Cortex of kidney (tissue), 1 donor: ENCODE data around the gene TAF11L3.
"Not testable (repeated sequence)": the region's sequence is repeated elsewhere in the genome, so short reads cannot be mapped to it uniquely, and the experiment has no call there.

ENCODE experiments used
- DNase-seq: peaks from one replicate; lab custom pipeline; 2025; lab: John Stamatoyannopoulos, UW

TAF11L3 gene

DNA sequence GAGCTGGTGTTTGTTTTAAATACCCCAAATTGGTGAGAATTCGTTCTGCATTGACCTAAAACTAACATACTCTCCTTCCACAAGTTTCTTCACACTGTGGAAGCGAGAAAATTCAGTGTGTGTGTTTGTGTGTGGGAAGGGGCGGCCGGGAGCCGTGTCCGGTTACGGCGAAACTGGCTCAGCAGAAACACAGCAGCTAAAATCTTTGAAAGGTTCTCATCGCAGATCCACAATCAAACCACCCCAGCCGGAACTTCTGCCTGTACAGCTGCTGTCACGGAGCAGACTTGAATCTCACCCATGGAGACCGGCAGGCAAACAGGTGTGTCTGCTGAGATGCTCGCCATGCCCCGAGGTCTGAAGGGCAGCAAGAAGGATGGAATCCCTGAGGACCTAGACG, at the start of gene TAF11L3:
TSS of gene TAF11L3 (plus strand) at position 301 of the 400 bp plus-strand sequence.
- DNase-seq = not testable (repeated sequence)

DNA sequence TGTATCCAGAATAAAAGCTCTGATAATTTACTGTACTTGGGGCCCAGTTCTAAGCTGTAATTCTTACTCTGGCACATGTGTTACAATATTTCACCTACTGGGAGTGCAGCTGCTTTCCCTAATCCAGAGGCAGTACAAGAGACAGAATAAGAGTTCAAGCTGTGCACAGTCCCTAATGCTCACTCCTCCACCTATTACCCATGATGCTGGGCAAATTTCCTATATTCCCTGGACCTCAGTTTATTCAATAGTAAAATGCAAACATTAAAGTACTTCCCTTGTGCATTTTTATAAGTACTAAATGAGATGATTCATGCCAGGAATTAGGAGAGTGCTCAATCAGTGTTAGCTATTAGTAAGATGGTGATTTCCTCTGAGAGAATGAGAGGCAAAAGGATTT, 48.1 kb upstream of the TAF11L3 start:
- no peak for DNase-seq

DNA sequence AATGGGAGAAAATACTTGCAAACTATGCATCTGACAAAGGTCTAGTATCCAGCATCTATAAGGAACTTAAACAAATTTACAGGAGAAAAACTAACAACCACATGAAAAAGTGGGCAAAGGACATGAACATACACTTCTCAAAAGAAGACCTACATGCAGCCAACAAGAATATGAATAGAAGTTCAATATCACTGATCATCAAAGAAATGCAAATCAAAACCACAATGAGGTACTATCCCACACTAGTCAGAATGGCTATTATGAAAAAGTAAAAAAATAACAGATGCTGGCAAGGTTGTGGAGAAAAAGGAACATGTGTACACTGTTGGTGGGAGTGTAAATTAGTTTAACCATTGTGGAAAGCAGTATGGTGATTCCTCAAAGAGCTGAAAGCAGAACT, 43.1 kb upstream of the TAF11L3 start:
- DNase-seq = not testable (repeated sequence)

DNA sequence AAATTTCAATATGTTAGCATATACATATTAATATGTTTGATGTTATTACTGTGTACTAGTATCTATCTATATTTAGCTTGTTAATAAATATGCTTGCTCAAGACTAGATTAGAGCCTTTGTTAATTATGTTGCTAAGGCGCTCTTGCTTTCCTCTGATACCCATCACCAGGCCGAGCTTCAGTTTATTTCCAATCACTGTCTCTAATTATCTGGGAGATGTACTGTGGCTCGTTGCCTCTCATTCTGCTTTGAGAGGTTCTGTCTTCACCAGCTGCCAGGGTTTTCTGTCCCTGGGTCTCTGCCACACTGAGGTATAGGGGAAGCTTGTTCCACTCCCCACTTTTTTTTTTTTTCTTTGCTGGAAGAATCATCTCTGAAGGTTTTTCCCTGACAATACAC, 41.1 kb upstream of the TAF11L3 start:
- no peak for DNase-seq

DNA sequence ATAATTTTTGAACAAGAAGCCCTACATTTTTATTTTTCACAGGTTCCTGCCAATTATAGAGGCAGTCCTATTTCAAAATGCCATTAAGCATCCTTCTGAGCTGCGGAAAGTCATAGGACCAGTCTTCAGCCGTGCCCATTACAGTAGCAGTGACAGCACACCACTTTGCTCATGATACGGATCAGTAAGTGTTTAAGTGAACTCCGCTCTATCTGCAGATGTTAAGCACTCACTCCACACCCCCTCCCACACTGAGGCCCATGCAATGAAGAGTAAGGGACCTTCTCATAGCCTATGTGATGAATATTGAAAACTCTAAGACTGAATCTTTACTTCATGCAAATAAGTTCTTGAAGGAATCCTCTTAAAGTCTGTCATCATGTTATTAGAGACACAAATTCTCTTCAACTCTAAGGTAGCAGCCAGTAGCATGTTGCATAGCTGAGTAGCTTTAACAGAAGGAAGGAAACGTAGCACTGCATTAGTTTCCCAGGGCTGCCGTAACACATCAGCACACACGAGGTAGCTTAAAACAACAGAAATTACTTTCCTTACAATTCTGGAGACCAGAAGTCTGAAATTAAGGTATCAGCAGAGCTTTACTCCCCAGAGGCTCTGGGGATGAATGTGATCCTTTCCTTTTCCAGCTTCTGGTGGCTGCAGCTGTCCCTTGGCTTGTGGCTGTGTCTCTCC, 40.4 kb upstream of the TAF11L3 start:
- no peak for DNase-seq

DNA sequence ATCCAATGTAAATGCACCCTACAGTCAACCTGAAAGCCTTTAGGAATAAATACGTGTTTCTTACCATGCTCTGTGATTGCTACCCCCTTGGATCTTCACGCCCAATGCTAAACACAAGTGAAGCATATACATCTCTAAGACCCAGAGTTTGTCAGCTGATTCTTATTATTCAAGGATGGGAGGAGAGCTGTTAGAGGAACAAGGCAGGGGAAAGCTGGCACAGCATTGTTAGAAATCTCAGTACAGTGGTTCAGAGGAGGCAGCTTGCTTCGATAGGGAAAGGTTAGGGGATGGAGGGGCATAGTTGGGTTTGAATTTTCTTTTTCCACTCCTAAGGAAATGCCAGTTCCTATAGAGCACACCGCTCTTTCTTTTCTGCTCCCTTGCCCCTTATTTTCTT, 36.8 kb upstream of the TAF11L3 start:
- DNase-seq = no peak

DNA sequence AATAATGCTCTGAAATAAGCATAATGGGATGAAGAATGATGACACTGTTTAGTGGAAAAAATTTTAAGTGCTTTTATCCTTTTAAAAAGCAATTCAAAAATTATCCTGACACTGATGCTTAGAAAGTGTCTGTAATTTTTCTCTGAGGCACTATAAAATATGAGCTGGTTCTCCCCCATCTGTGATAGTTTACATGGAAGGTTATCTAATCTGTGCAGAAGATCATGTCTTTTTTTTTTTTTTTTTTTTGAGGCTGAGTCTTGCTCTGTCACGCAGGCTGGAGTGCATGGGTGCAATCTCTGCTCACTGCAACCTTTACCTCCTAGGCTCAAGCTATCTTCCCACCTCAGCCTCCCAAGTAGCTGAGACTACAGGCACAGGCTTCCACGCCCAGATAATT, 35.4 kb upstream of the TAF11L3 start:
- no peak for DNase-seq

DNA sequence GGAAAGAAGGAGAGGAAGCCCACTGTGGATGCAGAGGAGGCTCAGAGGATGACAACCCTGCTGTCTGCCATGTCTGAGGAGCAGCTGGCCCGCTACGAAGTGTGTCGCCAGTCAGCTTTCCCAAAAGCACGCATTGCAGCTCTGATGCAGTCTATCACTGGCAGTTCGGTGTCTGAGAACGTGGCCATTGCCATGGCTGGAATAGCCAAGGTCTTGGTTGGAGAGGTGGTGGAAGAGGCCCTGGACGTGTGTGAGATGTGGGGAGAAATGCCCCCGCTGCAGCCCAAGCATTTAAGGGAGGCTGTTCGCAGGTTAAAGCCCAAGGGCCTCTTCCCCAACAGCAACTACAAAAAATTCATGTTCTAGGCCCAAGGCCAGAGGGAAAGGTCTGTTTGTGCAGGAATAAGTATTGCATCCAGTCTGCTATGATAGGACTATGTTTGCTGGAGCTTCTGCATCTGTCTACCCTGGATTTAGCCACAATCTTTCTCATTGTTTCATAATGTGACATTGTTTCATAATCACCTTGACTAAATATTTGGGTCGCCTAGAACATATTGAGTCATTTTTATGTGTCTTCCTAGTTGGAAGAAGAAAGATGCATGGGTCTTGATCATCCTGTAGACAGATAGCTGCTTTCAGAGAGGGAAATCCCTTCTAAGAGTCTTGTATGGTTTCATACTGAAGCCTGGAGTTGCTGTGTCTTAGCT, 31.5 kb upstream of the TAF11L3 start:
- not testable (repeated sequence) for DNase-seq

DNA sequence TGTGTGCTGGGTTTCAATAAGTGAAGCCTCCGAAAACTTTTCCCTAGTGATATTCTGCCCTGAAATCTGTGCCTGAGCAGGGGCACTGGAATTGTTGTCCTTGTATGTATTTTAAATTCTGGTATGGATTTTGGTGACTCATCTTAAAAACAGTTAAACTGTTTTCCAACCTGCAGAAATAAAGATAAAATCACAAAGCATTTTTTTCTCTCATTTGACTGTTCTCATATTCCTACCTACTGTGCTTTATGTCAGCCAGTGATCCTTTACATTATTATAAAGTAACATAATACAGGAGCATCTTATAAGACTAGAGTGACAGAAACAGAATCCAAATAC, 31.0 kb upstream of the TAF11L3 start:
- DNase-seq = no peak

DNA sequence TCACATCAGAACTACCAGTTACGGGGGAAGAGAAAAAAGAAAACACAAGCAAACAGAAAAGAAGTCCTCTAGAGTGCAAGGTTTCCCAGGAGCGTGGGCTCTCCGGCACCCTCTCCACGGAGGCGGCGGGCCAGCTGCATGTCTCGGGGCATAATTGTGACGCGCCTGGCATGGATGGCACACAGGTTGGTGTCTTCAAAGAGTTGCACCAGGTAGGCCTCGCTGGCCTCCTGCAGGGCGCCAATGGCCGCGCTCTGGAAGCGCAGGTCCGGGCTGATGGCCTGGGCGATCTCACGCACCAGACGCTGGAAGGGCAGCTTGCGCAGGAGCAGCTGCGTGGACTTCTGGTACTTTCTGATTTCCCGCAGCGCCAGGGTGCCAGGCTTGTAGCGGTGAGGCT, 26.9 kb upstream of the TAF11L3 start:
- not testable (repeated sequence) for DNase-seq

DNA sequence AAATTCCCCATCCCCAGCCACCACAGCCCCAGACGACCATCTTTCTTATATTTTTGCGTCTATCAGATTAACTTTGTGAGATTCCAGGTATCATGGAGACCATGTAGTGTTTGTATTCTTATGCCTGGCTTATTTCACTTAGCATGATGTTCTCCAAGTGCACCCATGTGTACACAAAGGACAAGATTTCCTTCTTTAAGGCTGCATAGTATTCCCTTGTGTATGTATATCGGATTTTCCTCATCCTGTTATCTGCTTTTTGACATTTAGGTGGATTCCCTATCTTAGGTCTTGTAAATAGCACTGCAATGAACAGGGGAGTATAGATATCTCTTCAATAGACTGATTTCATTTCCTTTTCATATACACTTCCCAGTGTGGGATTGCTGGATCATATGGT, 25.4 kb upstream of the TAF11L3 start:
- DNase-seq = no peak

DNA sequence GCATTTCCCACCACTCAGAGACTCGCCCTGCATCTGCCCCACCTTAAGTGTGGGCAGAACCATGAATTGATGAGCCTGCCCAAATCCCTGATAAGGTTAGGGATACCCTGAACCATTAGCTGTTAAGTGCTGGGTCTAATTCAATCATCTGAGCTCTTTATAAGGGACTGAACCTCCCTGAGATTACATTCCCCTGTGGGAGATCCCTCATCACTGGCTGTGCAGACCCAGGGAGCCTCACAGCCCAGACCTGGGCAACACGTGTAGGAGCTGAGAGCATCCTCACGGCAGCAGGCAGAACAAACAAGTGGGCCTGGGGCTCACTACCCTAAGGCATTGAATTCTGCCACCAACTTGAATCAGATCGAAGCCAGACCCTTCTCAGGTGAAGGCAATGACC, 20.7 kb upstream of the TAF11L3 start:
- DNase-seq = no peak

DNA sequence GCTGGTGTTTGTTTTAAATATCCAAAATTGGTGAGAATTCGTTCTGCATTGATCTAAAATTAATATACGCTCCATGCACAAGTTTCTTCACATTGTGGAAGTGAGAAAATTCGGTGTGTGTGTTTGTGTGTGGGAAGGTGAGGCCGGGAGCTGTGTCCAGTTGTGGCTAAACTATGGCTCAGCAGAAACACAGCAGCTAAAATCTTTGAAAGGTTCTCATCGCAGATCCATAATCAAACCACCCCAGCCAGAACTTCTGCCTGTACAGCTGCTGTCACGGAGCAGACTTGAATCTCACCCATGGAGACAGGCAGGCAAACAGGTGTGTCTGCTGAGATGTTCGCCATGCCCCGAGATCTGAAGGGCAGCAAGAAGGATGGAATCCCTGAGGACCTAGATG, 20.2 kb upstream of the TAF11L3 start, which contains the start of gene TAF11L2:
TSS of gene TAF11L2 (plus strand) at position 301 of the 400 bp plus-strand sequence.
- not testable (repeated sequence) for DNase-seq

DNA sequence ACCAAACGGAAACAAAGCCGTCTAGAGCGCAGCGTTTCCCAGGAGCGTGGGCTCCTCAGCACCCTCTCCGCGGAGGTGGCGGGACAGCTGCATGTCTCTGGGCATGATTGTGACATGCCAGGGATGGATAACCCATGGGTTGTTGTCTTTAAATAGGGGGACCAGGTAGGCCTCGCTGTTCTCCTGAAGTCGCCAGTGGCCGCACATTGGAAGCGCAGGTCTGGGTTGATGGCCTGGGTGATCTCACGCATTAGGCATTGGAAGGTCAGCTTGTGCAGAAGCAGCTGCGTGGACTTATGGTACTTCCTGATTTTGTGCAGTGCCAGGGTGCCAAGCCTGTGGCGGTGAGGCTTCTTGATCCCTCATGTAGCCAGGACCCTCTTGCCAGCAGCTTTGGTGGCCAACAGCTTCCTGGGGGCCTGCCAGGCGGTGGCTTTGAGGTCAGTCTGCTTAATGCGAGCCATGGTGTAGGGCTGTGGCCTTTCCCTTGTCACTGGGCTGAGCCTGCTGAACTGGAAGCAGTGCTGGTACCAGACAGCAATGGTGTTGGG, 6.3 kb upstream of the TAF11L3 start:
- no peak for DNase-seq

DNA sequence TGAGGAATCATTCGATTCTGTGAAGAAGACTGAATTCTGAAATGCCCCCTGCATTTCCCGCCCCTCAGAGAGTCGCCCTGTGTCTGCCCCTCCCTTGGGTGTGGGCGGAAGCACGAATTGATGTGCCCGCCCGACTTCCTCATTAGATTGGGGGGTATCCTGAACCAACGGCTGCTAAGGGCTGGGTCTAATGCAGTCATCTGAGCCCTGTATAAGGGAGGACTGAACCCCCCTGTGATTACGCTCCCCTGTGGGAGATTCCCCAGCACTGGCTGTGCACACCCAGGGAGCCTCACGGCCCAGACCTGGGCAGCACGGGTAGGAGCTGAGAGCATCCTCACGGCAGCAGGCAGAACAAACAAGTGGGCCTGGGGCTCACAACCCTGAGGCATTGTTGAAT, 641 bp upstream of the TAF11L3 start:
- DNase-seq = not testable (repeated sequence)

DNA sequence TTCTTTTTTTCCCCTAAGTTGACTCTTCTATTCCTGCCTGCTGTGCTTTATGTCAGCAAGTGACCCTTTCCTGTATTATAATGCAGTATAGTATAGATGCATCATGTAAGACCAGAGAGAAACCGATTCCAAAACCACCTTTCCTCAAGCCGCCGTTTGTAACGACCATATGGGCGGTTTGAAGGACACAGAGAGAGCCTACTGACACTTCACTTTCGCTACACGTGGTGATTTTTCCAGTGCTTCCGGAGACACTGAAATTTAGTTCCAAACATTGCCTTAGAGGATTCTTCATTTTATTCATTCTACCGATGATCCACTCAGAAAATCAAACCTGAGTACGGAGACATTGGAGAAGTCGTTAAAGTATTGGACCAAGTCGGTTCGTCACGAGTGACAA, 1.3 kb downstream of the TAF11L3 start:
- DNase-seq = not testable (repeated sequence)

DNA sequence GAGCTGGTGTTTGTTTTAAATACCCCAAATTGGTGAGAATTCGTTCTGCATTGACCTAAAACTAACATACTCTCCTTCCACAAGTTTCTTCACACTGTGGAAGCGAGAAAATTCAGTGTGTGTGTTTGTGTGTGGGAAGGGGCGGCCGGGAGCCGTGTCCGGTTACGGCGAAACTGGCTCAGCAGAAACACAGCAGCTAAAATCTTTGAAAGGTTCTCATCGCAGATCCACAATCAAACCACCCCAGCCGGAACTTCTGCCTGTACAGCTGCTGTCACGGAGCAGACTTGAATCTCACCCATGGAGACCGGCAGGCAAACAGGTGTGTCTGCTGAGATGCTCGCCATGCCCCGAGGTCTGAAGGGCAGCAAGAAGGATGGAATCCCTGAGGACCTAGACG, 3.3 kb downstream of the TAF11L3 start, which contains the start of gene TAF11L4:
TSS of gene TAF11L4 (plus strand) at position 301 of the 400 bp plus-strand sequence.
- not testable (repeated sequence) for DNase-seq

DNA sequence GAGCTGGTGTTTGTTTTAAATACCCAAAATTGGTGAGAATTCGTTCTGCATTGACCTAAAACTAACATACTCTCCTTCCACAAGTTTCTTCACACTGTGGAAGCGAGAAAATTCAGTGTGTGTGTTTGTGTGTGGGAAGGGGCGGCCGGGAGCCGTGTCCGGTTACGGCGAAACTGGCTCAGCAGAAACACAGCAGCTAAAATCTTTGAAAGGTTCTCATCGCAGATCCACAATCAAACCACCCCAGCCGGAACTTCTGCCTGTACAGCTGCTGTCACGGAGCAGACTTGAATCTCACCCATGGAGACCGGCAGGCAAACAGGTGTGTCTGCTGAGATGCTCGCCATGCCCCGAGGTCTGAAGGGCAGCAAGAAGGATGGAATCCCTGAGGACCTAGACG, 6.8 kb downstream of the TAF11L3 start, which contains the start of gene TAF11L5:
TSS of gene TAF11L5 (plus strand) at position 301 of the 400 bp plus-strand sequence.
- DNase-seq = not testable (repeated sequence)

DNA sequence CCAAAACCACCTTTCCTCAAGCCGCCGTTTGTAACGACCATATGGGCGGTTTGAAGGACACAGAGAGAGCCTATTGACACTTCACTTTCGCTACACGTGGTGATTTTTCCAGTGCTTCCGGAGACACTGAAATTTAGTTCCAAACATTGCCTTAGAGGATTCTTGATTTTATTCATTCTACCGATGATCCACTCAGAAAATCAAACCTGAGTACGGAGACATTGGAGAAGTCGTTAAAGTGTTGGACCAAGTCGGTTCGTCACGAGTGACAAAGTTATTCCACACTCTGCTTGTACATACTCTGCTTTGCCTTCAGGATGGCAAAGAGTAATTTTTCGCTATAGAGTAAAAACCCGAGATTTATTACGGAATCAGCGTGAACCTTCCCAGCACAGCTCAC, 8.3 kb downstream of the TAF11L3 start:
- not testable (repeated sequence) for DNase-seq

DNA sequence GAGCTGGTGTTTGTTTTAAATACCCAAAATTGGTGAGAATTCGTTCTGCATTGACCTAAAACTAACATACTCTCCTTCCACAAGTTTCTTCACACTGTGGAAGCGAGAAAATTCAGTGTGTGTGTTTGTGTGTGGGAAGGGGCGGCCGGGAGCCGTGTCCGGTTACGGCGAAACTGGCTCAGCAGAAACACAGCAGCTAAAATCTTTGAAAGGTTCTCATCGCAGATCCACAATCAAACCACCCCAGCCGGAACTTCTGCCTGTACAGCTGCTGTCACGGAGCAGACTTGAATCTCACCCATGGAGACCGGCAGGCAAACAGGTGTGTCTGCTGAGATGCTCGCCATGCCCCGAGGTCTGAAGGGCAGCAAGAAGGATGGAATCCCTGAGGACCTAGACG, 10.2 kb downstream of the TAF11L3 start, which contains the start of gene TAF11L6:
TSS of gene TAF11L6 (plus strand) at position 301 of the 400 bp plus-strand sequence.
- not testable (repeated sequence) for DNase-seq
